ENCODE data around the gene CTBP1. TPM values are rescaled to one million over a fixed set of nuclear protein-coding genes. Genes with fewer than 3 reads are reported as not detected.

CTBP1 gene
- total RNA-seq, 1 donor = 246 TPM

- Histone ChIP-seq H3K27me3 (ENCODE audit: insufficient read depth, low read length) (no peaks in the 10 kb centered on the region), H3K79me2 (ENCODE audit: insufficient read depth, low read length) (no peaks in the 10 kb centered on the region), H3K36me3 (ENCODE audit: insufficient read depth, low read length) (no peaks in the 10 kb centered on the region), H3K4me2 (ENCODE audit: insufficient read depth, low read length) (no peak overlapping the region), H4K20me1 (ENCODE audit: insufficient read depth, low read length) (no peaks in the 10 kb centered on the region), H3K4me1 (ENCODE audit: insufficient read depth, low read length) (peaks cover 16% of the 10 kb centered on the region), H3K9me3 (ENCODE audit: low read depth, low read length) (peaks cover 3% of the 10 kb centered on the region), H3K27ac (ENCODE audit: low read depth, low read length) (no peak overlapping the region), H3K4me3 (ENCODE audit: insufficient read depth, low read length) (no peak overlapping the region), H2AFZ (ENCODE audit: low read length) (no peak overlapping the region)
- no peak for TF ChIP-seq CTCF (IDR thresholded peaks at IDR 0.05; ENCODE audit: extremely low read depth, low read depth, low read length)
- DNase-seq (ENCODE audit: insufficient read length, low spot score, missing footprints) = no peak
Measured at GRCh38 chr4:1180663-1181062, 68.3 kb downstream of the CTBP1 start.

- Histone ChIP-seq H3K4me2 (ENCODE audit: insufficient read depth, low read length) (no peak overlapping the region), H3K4me3 (ENCODE audit: insufficient read depth, low read length) (no peak overlapping the region), H3K9me3 (ENCODE audit: low read depth, low read length) (peaks cover 3% of the 10 kb centered on the region), H3K27me3 (ENCODE audit: insufficient read depth, low read length) (no peaks in the 10 kb centered on the region), H2AFZ (ENCODE audit: low read length) (no peak overlapping the region), H3K36me3 (ENCODE audit: insufficient read depth, low read length) (no peaks in the 10 kb centered on the region), H3K27ac (ENCODE audit: low read depth, low read length) (no peak overlapping the region), H3K4me1 (ENCODE audit: insufficient read depth, low read length) (peaks cover 16% of the 10 kb centered on the region), H4K20me1 (ENCODE audit: insufficient read depth, low read length) (no peaks in the 10 kb centered on the region), H3K79me2 (ENCODE audit: insufficient read depth, low read length) (no peaks in the 10 kb centered on the region)
- no peak for DNase-seq (ENCODE audit: insufficient read length, low spot score, missing footprints)
- no peak for TF ChIP-seq CTCF (IDR thresholded peaks at IDR 0.05; ENCODE audit: extremely low read depth, low read depth, low read length)
Measured at GRCh38 chr4:1179976-1180375, 69.0 kb downstream of the CTBP1 start.

GRCh38 chr4:1179089-1179441 lies 69.9 kb downstream of the CTBP1 start:
- H3K4me2 ChIP-seq (ENCODE audit: insufficient read depth, low read length) = no peak overlapping the region
- no peaks in the 10 kb centered on the region for H4K20me1 ChIP-seq (ENCODE audit: insufficient read depth, low read length)
- no peak overlapping the region for H2AFZ ChIP-seq (ENCODE audit: low read length)
- peaks cover 3% of the 10 kb centered on the region for H3K9me3 ChIP-seq (ENCODE audit: low read depth, low read length)
- no peaks in the 10 kb centered on the region for H3K79me2 ChIP-seq (ENCODE audit: insufficient read depth, low read length)
- no peak for TF ChIP-seq CTCF (IDR thresholded peaks at IDR 0.05; ENCODE audit: extremely low read depth, low read depth, low read length)
- no peaks in the 10 kb centered on the region for H3K27me3 ChIP-seq (ENCODE audit: insufficient read depth, low read length)
- peak; percentile 42 for DNase-seq (ENCODE audit: insufficient read length, low spot score, missing footprints)
- H3K36me3 ChIP-seq (ENCODE audit: insufficient read depth, low read length) = no peaks in the 10 kb centered on the region
- peaks cover 15% of the 10 kb centered on the region for H3K4me1 ChIP-seq (ENCODE audit: insufficient read depth, low read length)
- no peak overlapping the region for H3K4me3 ChIP-seq (ENCODE audit: insufficient read depth, low read length)
- H3K27ac ChIP-seq (ENCODE audit: low read depth, low read length) = no peak overlapping the region

- DNase-seq (ENCODE audit: insufficient read length, low spot score, missing footprints) = peak; percentile 86
- Histone ChIP-seq H3K27me3 (ENCODE audit: insufficient read depth, low read length) (no peaks in the 10 kb centered on the region), H3K36me3 (ENCODE audit: insufficient read depth, low read length) (no peaks in the 10 kb centered on the region), H3K9me3 (ENCODE audit: low read depth, low read length) (peaks cover 3% of the 10 kb centered on the region), H4K20me1 (ENCODE audit: insufficient read depth, low read length) (no peaks in the 10 kb centered on the region), H3K27ac (ENCODE audit: low read depth, low read length) (no peak overlapping the region), H2AFZ (ENCODE audit: low read length) (no peak overlapping the region), H3K4me2 (ENCODE audit: insufficient read depth, low read length) (no peak overlapping the region), H3K79me2 (ENCODE audit: insufficient read depth, low read length) (no peaks in the 10 kb centered on the region), H3K4me1 (ENCODE audit: insufficient read depth, low read length) (peaks cover 12% of the 10 kb centered on the region), H3K4me3 (ENCODE audit: insufficient read depth, low read length) (no peak overlapping the region)
- no peak for TF ChIP-seq CTCF (IDR thresholded peaks at IDR 0.05; ENCODE audit: extremely low read depth, low read depth, low read length)
Measured at GRCh38 chr4:1178300-1179088, 70.4 kb downstream of the CTBP1 start.
